ENCODE measurements around the gene ART1.
"Not testable (repeated sequence)": the region's sequence is repeated elsewhere in the genome, so short reads cannot be mapped to it uniquely, and the experiment has no call there.

ART1 gene

GRCh38 chr11:3632070-3632660 is 12.8 kb upstream of the ART1 start:
- no peak for DNase-seq

- DNase-seq, result no peak
Measured at GRCh38 chr11:3635641-3636375, 9.1 kb upstream of the ART1 start.

GRCh38 chr11:3637201-3637600 is 7.7 kb upstream of the ART1 start:
- DNase-seq, result no peak

DNA sequence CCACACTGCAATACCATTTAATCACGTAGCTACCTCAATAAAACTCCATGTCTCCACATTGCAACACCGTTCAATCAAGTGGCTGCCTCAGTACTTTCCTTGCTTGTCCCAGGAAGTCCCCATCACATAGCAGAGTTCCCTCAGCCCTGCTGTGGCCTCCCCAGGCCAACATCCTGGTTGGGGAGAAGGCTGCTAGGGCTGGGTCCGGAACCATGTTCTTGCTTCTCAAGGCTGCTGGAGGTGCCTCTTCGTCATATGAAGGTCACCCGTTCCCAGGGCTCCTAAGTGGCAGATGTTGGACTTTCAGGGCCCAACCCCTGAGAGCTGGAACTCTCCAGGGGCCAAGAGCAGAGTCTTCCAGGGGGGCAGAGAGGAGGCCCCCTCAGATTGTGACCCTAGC is 6.4 kb upstream of the ART1 start:
- no peak for DNase-seq

DNA sequence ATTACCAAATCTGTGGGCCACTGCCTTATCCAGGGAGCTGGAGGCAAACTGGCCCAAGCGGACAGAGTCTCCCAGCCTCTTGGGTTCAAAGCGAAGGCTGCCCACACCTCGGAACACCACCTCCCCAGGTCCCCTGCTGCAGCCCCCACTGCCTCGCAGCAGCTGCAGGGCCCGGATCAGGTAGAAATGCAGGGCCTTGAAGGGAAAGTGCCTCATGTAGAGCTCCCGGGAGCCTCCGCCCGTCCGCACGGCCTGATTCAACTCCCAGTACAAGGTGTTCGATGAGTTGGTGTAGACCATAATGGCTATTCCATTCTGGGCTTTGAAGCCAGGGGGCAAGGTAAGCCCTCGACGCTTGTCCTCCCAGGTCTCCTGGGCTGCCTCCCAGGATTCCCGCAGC is 5.1 kb upstream of the ART1 start:
- no peak for DNase-seq

- no peak for DNase-seq
Measured at GRCh38 chr11:3641191-3641590, 3.7 kb upstream of the ART1 start.

DNA sequence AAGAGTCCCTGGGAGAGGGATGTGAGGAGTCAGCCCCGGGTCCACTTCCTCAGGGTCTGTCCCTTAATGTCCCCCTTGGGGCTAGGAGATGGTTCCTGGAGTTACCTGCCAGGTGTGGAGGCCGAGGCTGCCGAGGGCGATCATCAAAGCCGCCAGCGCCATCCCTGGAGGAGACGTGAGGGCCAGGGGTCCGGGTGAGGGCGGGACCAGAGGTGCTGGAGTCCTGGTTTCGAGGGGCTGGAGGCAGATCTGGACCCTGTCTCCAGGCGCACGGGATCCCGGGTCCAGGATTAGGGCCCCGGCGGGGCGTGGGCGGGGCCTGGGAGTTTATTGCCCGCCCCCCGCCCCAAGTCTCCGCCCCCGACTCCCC is 3.2 kb upstream of the ART1 start, which contains the start of gene ART5:
TSS of gene ART5 (minus strand) at position 292 of the 370 bp plus-strand sequence. CDS start at position 162, 130 bp downstream.
- DNase-seq, result no peak

DNA sequence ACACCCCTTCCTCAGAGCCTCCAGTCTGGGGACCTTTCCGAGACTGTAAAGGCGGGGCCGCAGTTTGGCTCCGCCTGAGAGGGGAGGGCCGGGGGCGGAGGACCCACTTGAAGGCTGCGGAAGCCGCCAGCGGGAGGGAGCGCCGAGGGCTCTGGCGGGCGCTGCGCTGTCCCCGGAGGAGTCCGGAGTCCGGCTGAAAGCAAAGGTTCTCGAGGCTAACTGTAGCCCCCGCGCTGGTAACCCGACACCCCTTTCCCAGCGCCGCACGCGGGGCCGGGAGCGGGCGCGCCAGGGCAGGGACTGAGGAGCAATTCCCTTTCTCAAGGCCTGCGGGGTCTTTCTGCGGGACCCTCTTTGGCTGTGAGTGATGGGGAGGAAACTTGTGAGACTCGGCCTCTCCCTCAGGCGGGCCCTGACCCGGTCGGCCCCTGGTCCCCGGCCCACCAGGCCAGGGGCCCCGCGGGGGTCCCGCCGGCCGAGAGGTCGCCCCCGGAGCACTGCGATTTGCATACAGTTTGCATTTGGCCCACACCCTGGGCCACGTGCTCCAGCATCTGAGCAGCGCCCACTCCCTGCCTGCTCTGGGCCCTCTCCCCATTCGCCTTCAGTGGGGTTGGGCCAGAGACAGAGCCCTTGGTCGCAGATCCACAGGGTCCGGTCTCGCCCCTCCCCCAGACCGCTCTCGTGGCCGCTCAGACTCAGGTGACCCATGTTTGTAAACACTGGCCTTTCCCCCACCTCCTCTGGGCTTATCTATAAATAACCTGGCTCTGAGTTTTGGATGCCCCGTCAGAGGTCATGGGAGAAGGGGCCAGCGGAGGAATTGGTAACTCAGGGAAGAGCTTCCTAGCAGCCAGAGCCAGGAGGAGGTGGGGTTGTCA is 2.6 kb upstream of the ART1 start:
- peak; percentile 81 for DNase-seq

DNA sequence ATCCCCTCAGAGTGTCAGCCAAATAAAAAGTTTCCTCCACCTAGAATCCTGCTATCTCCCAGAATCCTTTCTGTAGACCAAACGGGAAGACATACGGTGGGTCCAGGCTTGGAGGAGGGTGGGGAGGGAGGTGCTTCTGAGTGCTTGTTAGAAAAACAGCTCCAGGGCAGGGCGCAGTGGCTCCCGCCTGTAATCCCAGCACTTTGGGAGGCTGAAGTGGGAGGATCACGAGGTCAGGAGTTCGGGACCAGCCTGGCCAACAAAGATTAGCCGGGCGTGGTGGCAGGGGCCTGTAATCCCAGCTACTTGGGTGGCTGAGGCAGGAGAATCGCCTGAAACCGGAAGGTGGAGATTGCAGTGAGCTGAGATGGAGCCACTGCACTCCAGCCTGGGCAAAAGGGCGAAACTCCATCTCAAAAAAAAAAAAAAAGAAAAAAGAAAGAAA is 1.8 kb upstream of the ART1 start:
- not testable (repeated sequence) for DNase-seq

GRCh38 chr11:3645552-3645951 is 624 bp downstream of the ART1 start:
- DNase-seq, result no peak

DNA sequence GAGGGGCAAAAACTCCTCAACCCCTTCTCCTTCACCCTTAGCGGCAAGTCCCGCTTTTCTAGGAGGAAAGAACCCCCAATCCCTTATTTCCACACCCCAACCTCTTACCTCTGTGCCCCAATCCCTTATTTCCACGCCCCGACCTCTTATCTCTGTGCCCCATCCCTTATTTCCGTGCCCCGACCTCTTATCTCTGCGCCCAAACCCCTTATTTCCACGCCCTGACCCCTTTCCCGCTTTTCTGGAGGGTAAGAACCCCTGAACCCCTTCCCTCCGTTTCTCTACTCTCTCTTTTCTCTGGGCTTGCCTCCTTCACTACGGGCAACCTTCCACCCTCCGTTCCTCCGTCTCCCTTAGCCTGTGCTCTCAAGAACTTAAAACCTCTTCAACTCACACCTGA is 3.9 kb downstream of the ART1 start:
- DNase-seq, result not testable (repeated sequence)

DNA sequence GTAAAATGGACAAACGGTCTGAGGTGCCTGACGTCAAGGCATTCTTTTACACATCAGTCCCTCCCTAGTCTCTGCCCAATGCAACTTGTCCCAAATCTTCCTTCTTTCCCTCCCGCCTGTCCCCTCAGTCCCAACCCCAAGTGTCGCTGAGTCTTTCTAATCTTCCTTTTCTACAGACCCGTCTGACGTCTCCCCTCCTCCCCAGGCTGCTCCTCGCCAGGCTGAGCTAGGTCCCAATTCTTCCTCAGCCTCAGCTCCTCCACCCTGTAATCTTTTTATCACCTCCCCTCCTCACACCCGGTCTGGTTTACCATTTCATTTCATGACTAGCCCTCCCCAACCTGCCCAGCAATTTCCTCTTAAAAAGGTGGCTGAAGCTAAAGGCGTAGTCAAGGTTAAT is 4.4 kb downstream of the ART1 start:
- DNase-seq, result not testable (repeated sequence)

DNA sequence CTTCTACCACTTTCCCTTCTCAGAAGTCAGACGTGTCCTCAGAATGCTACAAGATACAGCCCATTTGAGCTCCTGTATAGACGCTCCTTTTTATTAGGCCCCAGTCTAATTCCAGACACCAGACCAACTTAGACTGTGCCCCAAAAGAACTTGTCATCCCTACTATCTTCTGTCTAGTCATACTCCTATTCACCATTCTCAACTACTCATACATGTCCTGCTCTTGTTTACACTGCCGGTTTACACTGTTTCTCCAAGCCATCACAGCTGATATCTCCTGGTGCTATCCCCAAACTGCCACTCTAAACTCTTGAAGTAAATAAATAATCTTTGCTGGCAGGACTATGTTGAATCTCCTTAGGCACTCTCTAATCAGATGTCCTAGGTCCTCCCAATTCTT is 7.6 kb downstream of the ART1 start:
- DNase-seq, result not testable (repeated sequence)

DNA sequence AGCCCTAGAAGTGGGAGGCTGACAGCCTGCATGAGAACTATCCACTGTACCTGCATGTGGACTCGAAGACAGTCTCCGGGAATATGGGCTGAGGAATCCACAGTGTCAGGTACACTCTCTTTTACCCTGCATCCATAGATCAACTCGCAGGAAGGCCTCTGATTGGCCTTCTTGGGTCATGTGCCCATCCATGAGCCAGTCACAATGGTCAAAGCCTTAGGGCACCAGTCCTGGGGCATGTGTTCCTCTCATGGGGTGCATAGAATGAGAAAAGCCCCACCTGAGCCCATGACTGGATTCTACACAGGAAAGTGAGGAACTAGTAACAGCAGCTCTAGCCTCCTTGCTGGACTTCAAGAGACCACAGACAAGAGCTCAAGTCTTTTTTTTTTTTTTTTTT is 10.6 kb downstream of the ART1 start:
- DNase-seq, result no peak

DNA sequence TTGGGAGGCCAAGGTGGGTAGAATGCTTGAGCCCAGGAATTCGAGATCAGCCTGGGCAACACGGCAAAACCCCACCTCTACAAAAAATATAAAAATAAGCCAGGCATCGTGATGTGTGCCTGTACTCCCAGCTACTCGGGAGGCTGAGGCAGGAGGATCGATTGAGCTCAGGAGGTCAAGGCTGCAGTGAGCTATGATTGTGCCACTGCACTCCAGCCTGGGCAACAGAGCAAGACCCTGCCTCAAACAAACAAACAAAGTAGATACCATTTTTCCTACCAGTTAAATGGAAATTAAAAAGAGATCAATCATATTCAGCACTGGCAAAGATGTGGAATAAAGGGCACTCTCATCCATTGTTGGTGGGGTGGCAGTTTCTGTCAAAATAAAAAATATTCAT is 12.4 kb downstream of the ART1 start:
- DNase-seq, result not testable (repeated sequence)

DNA sequence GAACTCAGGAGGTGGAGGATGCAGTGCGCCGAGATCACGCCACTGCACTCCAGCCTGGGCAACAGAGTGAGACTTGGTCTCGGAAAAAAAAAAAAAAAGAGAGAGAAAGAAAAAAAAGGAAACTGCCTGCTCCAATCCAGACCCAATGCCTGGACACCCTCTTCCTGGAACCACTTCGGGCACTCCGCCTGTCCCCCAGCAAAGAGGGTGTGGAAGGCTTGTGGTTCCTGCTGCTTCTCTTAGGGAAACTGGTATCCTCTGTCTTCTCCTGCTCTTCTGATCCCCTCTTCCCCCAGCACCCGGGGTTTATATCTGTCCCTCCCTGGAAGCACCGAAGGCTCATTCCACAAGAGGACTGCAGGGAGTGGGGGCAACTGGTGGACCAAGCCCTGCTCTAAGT is 13.3 kb downstream of the ART1 start:
- no peak for DNase-seq

DNA sequence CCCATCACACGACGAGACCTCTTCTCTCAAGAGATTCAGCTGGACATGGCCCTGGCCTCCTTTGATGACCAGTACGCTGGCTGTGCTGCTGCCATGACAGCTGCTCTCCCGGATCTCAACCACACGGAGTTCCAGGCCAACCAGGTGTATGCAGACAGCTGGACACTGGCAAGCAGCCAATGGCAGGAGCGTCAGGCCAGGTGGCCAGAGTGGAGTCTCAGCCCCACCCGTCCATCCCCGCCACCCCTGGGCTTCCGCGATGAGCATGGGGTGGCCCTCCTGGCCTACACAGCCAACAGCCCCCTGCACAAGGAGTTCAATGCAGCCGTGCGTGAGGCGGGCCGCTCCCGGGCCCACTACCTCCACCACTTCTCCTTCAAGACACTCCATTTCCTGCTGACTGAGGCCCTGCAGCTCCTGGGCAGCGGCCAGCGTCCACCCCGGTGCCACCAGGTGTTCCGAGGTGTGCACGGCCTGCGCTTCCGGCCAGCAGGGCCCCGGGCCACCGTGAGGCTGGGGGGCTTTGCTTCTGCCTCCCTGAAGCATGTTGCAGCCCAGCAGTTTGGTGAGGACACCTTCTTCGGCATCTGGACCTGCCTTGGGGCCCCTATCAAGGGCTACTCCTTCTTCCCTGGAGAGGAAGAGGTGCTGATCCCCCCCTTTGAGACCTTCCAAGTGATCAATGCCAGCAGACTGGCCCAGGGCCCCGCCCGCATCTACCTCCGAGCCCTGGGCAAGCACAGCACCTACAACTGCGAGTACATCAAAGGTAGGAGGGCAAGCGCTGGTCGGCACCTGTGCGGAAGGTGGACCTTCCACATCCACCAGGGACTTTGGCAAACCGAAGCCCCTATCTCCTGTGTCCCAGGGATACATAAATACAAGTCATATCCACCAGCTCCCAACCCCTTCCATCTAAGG is 14.9 kb downstream of the ART1 start:
- no peak for DNase-seq

DNA sequence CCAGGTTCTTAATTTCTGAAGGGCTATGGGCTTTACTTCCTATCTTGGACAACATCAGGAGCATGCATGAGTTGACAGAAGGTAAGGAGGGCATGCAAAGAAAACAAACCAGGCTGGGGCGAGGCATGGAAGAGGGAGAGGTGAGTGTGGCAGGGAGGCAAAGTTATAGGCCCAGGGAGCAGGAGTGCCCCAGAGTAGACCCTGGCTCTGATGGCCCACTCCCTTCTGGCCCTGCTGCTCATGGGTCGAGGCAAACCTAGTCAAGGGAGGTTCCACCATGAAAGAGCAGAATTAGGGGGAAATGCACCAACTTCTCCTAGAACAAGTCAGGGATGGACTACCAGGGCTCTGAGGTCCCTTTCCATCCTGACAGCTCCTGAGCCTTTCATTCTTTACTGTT is 16.0 kb downstream of the ART1 start:
- DNase-seq, result no peak

GRCh38 chr11:3662856-3663255 is 17.9 kb downstream of the ART1 start:
- DNase-seq, result no peak

DNA sequence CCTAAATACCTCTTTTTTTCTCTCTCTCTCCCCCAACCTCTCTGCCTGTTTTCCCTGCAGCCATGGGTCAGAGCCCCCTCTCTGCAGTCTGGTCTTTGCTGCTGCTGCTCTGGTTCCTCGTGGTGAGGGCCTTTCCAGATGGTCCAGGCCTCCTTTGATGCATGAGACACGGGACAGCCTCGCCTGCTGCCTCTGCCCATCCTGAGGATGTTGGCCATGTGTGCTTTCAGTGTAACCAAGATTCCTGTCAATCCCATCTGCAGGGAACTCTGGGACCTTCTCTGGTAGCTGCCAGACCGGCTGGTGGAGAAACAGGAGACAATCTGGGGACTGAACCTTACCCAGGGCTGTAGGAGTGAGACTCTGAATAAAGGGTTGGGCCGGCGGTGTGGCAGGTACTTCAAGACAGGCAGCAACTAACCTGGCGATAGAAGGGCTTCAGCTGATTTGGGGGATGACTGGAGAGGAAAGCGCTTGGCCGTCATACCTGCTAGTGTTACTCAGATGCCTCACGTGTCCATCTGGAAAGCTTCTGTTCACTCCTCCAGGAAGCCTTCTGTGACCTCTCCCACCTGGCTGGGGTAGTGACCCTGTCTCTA is 19.2 kb downstream of the ART1 start:
- DNase-seq, result no peak

GRCh38 chr11:3665336-3666022 is 20.6 kb downstream of the ART1 start:
- DNase-seq, result no peak
